GM19351 (cell line): ENCODE data around the gene CELSR3.
A peak's percentile ranks its signal among the peaks of the same experiment; 100 is the strongest.

Experiments used
- ATAC-seq: cut with Tn5 transposase; IDR thresholded peaks from one replicate; pipeline ENCODE4 v1.9.1; 2021; ENCODE audit warnings: mild to moderate bottlenecking, moderate library complexity; ENCODE audit not compliant: unreplicated experiment

Gene CELSR3

DNA sequence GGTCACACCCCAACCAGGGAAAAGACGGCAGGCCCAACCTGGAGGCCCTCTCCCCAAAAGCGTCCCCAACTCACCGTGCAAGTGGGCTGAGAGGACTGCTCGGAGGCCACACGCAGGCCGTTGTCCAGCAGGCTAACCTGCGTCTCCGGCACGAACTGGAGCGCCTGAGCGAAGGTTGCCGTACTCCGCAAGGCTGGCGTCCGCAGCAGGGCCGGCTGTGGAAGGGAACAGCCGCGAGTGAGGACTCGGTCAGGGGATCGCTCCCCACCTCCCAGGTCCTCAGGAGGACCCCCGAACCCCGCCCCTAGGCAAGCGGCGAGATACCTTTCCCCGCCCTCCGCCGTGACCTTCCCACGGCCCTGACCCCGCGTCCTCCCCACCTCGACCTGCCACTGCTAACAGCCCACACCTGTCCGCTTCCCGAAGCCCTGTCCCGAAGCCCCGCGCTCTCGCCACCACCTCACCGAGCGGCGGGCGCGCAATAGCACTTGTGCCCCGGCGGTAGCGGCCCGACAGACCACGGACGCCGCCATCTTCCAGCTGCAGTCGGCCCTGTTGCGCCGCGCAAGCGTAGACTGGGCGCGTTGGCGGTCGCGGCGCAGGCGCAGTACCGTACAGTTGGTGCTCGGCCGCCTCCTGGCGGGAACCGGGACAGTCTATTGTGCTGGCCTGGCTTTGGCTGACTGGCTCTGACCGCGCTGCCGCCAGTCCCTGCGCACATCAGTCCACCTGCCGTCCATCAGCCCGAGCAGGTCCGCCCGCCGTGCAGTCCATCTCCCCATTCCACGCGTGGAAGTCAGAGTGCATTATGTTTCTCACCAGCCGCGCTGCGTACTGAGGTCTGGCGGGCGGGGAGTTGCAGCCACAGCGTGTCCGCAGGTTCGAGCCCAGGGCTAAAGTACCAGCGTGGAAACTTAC, 53.3 kb downstream of the CELSR3 start, which contains the start of gene UQCRC1:
TSS of gene UQCRC1 (minus strand) at position 559 of the 918 bp plus-strand sequence. CDS start at position 533, 26 bp downstream.
- ATAC-seq = peak; percentile 95

DNA sequence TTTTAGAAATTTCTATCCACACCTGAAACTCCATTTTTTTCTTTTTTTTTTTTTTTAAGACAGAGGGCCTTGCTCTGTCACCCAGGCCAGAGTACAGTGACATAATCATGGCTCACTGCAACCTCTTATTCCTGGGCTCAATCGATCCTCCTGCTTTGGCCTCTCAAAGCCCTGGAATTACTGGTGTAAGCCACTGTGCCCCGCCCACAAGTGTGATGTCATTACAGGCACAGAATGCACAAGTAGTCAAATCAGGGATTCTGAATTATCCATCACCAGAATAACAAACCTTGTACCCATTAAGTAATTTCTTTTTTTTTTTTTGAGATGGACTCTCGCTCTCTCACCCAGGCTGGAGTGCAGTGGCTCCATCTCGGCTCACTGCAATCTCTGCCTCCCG, 55.2 kb downstream of the CELSR3 start:
- no peak for ATAC-seq

DNA sequence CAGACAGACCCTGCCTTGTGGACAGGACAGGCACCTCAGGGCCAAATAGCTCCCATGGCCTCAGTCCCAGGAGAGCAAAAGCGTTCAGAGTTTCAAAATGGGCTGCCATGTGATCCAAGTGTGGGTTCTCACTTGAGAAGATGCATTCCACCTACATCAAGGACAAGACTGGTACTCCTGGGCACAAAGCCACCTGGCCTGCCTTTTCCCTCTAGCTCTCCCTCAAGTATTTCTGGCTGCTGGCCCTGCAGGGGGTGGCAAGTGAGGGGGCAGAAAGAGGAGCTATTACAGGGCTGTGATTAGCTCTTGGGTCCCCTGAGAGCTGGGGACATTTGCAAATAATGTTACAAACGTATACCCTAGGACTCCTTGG, 61.1 kb downstream of the CELSR3 start:
- no peak for ATAC-seq

DNA sequence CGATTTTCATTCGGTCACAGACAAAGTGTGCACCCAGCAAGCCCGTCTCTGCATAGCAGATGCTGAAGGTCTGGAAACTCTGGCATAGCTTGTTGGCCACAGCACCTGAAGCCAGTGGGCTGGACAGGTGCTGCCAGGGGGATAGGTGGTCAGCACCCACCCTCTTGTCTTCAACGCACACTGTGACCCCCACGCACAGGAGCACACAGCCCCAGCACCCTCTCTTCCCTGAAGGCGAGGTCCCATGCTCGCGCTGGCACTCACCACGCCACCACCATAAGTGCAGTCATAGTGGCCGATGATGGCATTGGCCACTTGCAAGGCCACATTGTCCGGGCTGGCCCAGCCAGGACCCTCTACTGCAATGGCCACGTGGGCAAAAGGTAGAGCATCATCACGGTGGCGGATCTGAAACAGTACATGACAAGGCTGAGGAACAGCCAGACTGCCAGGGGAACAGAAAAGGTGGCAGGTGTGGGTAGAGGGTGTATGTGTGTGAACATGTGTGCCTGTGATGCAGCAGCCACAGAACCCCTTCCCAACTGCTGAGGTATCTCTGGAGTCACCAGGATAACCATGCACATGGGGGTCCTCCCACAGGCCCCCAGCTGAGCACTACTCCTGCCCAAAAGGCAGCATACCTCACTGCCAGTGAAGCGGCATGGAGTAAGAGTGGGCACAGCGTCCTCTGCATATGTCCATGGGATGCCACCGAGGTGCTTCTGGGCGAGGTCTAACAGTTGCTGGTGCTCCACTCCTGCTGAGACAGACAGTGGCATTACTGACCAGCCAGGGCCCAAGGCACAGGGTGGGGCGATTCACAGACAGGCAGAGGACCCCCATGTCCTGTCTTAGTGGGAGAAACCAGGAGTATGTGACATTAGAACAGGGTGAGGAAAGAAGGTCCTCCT, 61.7 kb downstream of the CELSR3 start:
- ATAC-seq = no peak

DNA sequence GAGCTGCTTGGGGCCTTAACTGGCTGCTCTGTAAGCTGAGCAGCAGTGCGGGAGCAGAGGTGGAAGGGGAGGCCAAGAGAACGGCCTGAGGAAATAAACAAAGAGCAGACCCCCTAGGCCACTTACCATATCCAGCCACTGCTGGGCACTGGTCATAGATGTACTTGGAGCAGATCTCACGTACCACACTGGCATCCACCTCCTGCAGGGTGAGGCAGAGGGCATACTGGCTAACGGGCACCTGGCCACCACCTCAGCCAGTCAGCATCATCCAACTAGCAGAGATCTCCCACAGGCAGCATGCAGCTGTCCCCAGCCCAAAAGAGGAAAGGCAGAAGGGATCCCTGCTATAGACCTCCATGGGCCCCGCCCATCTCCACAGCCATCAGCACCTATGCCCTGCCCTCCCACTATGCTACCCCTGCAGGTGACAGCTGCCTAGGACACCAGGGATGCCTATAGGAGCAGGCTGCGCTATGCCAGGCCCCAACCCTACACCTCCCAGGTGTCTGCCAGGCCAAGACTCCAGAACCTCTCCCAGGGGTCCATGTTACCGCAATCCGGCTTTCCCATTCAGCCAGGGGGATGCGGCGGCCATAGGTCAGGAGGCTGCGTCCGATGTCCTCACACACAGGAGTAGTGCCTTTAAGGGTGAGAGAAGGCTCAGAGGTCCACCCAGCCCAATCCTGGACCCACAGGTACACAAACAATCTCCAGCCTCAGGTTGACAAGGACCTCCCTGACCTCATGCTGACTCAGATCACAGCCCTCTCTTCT, 63.0 kb downstream of the CELSR3 start:
- ATAC-seq = no peak

DNA sequence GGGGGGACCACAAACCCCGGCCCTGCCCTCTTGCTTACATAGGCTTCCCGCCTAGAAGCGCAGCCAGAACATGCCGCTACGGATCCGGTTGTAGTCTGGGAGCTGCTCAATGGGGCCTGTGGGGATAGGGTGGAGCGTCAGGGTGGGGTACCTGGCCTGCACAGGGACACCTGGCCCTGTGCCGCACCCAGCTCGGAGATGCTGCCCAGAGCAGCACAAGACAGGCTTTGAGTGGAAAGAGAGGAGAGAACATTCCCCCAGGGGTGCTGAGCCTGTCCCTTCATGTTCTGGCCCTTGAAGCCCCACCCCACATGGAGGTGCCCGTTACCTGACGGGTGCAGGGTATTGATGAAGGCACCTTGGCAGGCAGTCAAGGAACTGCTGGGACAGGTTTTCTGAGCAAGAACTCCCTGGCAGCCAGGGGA, 63.6 kb downstream of the CELSR3 start:
- no peak for ATAC-seq

DNA sequence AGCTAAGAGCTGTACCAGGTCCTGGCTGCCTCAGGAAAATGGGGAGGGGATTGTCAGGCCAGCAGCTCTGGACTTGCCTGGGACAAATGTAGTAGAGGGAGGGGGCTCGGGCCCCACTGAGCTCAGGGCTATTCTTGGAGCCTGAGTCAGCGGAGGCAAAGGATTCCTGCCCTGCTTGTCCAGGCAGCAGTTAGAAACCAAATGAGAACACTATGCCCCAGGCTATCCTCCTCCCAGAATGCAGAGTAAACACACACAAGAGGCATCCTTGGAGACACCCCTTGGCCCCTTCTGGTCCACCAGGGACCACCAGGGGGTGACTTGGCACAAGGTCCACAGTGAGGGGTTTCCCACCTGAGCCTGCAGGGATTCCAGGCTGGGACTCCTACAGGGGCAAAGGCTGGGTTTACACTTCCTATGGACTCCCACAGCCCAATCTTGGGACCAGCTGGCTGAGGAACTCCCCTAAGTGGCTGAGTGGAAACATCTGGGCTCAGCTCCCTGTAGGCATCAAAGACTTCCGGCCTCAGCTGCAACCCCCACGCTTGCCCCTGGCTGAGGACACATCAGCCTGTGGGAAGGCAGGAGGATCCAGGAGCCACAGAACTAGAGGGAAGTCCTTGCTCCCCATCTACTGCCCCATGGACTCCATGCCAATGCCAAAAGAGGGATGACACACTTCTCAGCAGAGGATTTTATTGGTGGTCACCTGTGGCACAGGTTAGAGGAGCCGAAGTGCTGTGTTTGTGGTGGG, 64.2 kb downstream of the CELSR3 start:
- no peak for ATAC-seq

- ATAC-seq = no peak
Measured at GRCh38 chr3:48597408-48597800, 65.3 kb downstream of the CELSR3 start.

GRCh38 chr3:48596676-48597407, 65.8 kb downstream of the CELSR3 start:
- ATAC-seq = no peak

GRCh38 chr3:48596157-48596556, 66.5 kb downstream of the CELSR3 start:
- ATAC-seq = no peak

GRCh38 chr3:48595526-48596121, 67.1 kb downstream of the CELSR3 start:
- no peak for ATAC-seq

- no peak for ATAC-seq
Measured at GRCh38 chr3:48595075-48595525, 67.6 kb downstream of the CELSR3 start, which contains the start of gene COL7A1. TSS of gene COL7A1 (minus strand) at chr3:48595329. CDS start at chr3:48595159, 170 bp downstream.

GRCh38 chr3:48594417-48595049, 68.2 kb downstream of the CELSR3 start:
- ATAC-seq = no peak

DNA sequence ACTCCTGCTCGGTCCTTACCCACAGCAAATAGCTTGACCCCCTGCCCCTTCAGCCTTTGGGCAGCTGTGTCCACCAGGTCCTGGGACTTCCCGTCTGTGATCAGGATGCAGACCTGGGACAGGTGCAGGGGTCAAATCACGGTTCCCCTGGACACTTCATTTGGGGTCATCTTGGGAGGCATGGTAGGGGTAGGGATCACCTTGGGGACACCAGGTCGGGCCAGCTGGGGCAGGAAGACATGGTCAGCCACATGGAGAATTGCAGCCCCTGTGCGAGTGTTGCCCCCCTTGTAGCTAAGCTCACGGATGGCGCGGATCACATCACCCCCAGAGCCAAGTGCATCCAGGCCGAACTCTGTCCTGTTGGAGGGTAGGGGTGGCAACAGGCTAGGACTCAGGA, 69.3 kb downstream of the CELSR3 start:
- ATAC-seq = no peak

DNA sequence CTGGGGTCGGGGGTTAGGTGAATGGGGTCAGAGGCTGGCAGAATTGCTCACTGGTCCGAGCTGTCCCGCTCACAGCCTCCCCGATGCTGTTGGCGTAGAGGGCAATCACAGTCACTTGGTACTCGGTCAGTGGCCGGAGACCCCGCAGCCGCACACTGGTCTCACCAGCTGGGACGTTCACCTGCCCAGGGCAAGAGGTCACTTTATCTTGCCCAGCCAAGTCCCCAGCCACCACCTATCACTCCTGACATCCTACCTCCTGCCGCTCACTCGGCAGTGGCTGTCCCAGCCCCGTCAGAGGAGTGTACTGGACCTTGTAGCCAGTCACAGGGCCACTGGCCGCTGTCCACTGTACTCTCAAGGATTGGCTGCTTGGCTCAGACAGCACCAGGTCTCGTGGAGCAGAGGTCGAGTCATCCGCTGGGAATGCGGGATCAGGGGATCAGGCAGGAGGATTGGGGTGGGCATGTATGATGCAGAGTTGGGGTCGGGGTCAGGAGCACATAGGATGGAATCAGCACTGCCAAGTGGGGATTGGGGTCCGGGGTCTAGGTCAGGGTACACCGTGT, 70.1 kb downstream of the CELSR3 start:
- ATAC-seq = no peak

DNA sequence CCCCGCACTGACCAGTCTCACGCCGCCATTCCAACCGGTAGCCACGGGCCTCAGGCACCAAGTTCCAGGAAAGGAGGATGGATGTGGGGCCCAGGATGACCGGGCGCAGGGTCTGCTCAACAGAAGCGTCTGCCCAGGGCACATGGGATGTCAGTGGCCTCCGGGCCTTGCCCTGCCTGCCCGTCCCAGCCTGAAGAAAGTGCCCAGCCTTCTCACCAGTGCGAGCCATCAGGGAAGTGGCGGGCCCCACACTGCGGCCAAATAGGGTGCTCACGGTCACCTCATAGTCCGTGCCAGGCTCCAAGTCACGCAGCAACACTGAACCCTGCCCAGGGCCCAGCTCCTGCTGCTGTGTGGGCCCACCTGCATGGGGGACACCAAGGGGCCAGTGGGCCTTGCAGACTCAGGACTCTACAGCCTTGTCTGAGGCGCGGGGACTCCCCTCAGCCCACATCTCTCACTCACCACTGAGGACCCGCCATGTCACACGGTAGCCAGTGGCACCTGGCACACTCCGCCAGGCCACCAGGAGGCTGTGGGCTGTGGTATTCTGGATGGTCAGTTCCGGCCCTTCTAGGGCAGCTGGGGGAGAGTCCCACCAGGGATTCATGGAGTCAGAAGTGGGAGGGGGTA, 70.7 kb downstream of the CELSR3 start:
- no peak for ATAC-seq

GRCh38 chr3:48591436-48591835, 71.2 kb downstream of the CELSR3 start:
- no peak for ATAC-seq

DNA sequence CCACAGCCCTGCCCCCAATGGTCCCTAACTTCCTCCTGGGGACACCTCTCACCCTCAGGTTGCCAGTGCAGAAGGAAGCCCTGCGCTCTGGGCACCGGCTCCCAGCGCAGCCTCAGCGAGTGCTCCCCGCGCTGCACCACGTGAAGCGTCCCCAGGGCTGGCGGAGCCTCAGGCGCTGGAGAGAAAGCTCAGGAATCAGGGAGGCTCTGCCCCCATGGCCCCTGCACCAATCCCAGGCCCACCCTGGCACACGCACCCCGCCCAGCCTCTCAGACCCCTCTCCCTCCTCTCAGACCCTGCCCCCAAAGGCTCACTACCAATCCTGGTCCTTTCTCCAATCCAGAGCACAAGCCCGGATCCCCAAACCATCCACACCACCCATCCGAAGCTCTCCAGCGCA, 74.5 kb downstream of the CELSR3 start:
- ATAC-seq = no peak
